SK-N-MC (cell line): ENCODE measurements around the gene ST6GALNAC5.

ENCODE experiments used
- EZH2 ChIP-seq: fragments of 200-600 bp; sonication (generic); IDR thresholded peaks from one replicate; pipeline ENCODE4 v1.6.1; 2017; ENCODE audit warnings: antibody characterized with exemption
- FOXP2 ChIP-seq: optimal IDR thresholded peaks from 2 replicates; pipeline ENCODE3; 2011; ENCODE audit warnings: mild to moderate bottlenecking, moderate library complexity; ENCODE audit not compliant: insufficient read depth; ENCODE audit errors: extremely low read length, control extremely low read depth
- POLR2AphosphoS5 ChIP-seq: IDR thresholded peaks from 2 replicates; pipeline ENCODE4 v1.6.1; 2012; ENCODE audit warnings: mild to moderate bottlenecking, low read depth, low read length, borderline replicate concordance

GRCh38 chr1:76841460-76841859 is 25.8 kb upstream of the ST6GALNAC5 start:
- TF ChIP-seq POLR2AphosphoS5, result no peak
- TF ChIP-seq EZH2, result no peak
- no peak for TF ChIP-seq FOXP2
